Measurements from ENCODE around the gene LAMB3.

LAMB3 gene

DNA sequence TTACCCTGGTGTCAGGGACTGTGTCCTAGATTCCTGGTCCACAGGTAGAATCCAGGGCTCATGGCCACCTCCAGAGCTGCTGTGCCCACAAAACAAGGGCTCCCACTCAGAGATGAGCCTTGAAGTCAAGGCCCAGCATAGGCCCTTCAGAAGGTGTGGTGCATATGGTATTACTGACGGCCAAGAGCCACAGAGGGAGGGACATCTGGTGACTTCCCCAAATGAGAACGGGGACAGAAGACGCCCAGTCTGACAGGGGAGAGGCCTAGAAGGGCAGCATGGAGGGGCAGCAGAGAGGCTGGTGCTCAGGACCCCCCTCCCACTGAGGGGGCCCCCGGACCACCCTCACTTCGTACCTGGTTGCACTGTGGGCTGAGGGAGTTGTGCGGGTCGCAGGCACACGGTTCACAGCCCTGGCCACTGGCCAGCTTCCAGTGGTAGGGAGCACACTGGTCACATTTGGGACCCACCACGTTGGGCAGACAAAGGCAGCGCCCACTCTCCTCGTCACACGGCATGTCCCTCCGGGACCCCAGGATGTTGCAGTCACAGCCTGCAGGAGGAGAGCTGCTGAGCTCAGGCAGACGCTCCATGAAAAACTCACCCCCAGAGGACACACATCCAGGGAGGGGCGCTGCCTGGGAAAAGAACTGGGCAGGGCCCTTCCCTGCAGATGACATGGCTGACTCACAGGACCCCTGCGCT lies 25.0 kb downstream of the LAMB3 start:
- no peaks in the 10 kb centered on the region for H3K27me3 ChIP-seq (ENCODE audit: insufficient read depth, low read depth)
- H3K27ac ChIP-seq, result no peak overlapping the region
- H3K4me3 ChIP-seq (IDR thresholded peaks at IDR 0.05; ENCODE audit: insufficient read depth, low read depth, low read length), result no peak overlapping the region
- H3K4me1 ChIP-seq (ENCODE audit: low read depth, poor library complexity, severe bottlenecking), result no peaks in the 10 kb centered on the region
- no peak overlapping the region for H3K4me2 ChIP-seq
- no peaks in the 10 kb centered on the region for H3K79me2 ChIP-seq (ENCODE audit: insufficient read depth, low read depth)
- no peaks in the 10 kb centered on the region for H4K20me1 ChIP-seq (ENCODE audit: insufficient read depth)
- no peak overlapping the region for H3K9ac ChIP-seq
- peak overlapping the region; percentile 46; the same call in 1 of the 2 replicates for H2AFZ ChIP-seq (ENCODE audit: low read depth)
- no peaks in the 10 kb centered on the region for H3K36me3 ChIP-seq (ENCODE audit: insufficient read depth)
- TF ChIP-seq, protein P1, sequence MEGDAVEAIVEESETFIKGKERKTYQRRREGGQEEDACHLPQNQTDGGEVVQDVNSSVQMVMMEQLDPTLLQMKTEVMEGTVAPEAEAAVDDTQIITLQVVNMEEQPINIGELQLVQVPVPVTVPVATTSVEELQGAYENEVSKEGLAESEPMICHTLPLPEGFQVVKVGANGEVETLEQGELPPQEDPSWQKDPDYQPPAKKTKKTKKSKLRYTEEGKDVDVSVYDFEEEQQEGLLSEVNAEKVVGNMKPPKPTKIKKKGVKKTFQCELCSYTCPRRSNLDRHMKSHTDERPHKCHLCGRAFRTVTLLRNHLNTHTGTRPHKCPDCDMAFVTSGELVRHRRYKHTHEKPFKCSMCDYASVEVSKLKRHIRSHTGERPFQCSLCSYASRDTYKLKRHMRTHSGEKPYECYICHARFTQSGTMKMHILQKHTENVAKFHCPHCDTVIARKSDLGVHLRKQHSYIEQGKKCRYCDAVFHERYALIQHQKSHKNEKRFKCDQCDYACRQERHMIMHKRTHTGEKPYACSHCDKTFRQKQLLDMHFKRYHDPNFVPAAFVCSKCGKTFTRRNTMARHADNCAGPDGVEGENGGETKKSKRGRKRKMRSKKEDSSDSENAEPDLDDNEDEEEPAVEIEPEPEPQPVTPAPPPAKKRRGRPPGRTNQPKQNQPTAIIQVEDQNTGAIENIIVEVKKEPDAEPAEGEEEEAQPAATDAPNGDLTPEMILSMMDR (conservative IDR thresholded peaks at IDR 0.05; ENCODE audit: low read depth, low read length), result no peak

DNA sequence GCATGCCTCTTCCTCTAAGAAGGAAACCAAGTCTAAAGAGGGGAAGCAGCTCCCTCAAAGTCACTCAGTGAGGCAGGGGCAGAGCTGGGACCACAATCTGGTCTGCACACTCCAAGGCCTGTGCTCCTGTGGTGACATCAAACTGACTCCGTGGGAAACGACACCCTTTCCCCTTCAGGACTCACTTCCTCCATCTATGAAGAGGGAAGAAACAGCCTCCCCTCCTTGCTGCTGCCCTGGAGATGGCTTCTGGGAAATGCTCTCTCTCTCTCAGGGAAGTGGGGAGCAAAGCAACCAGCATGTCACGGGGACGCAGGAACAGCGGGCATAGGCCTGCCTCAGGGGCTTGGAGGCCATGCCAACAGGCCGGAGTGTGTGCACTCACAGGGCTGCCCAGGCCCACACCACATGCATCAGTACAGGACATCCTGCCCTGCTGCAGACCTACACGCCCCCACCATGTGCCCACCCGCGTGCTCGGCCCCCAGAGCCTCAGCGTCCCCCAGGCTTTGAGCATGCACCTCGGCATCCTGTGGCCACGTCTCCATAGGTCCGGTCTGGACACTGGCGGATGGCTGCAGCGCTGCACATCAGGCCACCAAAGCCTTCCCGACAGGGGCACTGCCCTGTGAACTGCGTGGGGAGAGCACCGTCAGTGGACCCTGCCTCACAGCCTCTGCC lies 25.7 kb downstream of the LAMB3 start:
- Histone ChIP-seq H3K4me1 (ENCODE audit: low read depth, poor library complexity, severe bottlenecking) (no peaks in the 10 kb centered on the region), H3K27me3 (ENCODE audit: insufficient read depth, low read depth) (no peaks in the 10 kb centered on the region), H3K9ac (no peak overlapping the region), H3K4me2 (no peak overlapping the region), H2AFZ (ENCODE audit: low read depth) (no peak overlapping the region), H3K79me2 (ENCODE audit: insufficient read depth, low read depth) (no peaks in the 10 kb centered on the region), H3K27ac (no peak overlapping the region), H4K20me1 (ENCODE audit: insufficient read depth) (no peaks in the 10 kb centered on the region), H3K36me3 (ENCODE audit: insufficient read depth) (no peaks in the 10 kb centered on the region), H3K4me3 (IDR thresholded peaks at IDR 0.05; ENCODE audit: insufficient read depth, low read depth, low read length) (no peak overlapping the region)
- TF ChIP-seq, protein P1 (conservative IDR thresholded peaks at IDR 0.05; ENCODE audit: low read depth, low read length), result no peak

DNA sequence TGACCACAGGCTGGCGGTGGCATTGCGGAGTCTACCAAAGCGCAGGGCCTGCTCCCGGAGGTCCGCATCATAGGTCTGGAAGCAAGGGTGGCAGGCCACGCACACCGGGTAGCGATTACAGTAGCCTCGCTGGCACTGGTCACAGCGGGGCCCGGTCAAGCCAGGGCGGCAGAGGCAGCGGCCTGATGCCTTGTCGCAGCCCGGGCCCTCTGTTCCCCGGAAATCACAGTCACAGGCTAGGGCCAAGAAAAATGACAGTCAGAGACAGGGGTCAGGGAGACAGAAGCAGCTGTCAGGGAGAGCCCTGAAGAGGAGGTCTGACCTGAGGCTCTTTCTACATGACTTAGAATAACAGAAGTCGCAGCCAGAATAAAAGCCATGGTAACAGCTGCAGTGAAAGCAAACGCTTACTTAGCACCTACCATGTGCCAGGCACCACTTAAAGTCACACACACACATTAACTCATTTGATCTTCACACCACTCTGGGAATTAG lies 26.4 kb downstream of the LAMB3 start:
- Histone ChIP-seq H3K27ac (no peak overlapping the region), H3K79me2 (ENCODE audit: insufficient read depth, low read depth) (no peaks in the 10 kb centered on the region), H3K27me3 (ENCODE audit: insufficient read depth, low read depth) (no peaks in the 10 kb centered on the region), H2AFZ (ENCODE audit: low read depth) (no peak overlapping the region), H3K4me3 (IDR thresholded peaks at IDR 0.05; ENCODE audit: insufficient read depth, low read depth, low read length) (no peak overlapping the region), H4K20me1 (ENCODE audit: insufficient read depth) (no peaks in the 10 kb centered on the region), H3K36me3 (ENCODE audit: insufficient read depth) (no peaks in the 10 kb centered on the region), H3K4me1 (ENCODE audit: low read depth, poor library complexity, severe bottlenecking) (no peaks in the 10 kb centered on the region), H3K9ac (no peak overlapping the region), H3K4me2 (no peak overlapping the region)
- TF ChIP-seq, protein P1 (conservative IDR thresholded peaks at IDR 0.05; ENCODE audit: low read depth, low read length), result no peak

DNA sequence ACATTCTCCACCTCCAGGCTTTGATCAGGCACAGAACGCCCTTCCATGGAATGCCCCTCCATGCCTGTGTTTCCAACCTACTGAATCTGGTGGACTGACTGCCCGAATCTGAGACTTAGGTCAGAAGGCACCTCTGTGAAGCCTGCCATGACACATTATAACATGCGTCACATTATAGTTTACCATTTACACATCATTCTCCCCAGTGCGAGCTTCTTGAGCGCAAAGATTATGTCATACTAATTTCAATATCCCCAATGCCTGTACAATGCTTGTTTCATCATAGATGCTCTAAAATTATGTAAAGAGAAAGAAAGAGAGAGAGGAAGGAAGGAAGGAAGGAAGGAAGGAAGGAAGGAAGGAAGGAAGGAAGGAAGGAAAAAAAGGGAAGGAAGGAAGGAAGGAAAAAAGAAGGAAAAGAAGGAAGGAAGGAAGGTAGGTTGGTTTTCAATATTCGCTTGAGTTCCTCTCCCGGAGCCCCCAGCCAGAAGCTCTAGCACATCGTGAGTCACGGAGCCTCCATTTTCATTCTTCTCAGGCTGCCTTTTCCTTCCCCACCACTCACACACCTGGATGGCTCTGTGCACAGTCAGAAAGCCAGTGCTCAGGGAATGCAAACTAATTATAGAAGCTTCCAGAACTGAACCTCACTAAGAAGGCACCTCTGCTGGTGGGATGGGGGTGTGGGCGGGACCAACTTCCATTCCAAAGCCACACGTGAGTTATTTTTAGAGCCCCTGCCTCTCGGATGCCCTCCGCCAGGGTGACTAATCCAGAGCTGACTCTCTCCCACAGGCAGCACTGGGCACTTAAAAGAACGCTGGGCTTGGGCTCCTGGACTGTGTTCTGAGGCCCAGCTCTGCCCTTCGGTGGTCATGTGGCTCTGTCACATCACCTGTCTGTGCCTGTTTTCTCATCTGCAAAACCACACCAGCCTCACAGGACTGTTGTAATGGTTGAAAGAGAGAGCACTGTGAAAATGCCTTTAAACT lies 27.4 kb downstream of the LAMB3 start:
- H3K27ac ChIP-seq, result no peak overlapping the region
- no peaks in the 10 kb centered on the region for H3K79me2 ChIP-seq (ENCODE audit: insufficient read depth, low read depth)
- H3K36me3 ChIP-seq (ENCODE audit: insufficient read depth), result no peaks in the 10 kb centered on the region
- H3K4me3 ChIP-seq (IDR thresholded peaks at IDR 0.05; ENCODE audit: insufficient read depth, low read depth, low read length), result no peak overlapping the region
- H3K9ac ChIP-seq, result no peak overlapping the region
- H4K20me1 ChIP-seq (ENCODE audit: insufficient read depth), result no peaks in the 10 kb centered on the region
- no peaks in the 10 kb centered on the region for H3K4me1 ChIP-seq (ENCODE audit: low read depth, poor library complexity, severe bottlenecking)
- TF ChIP-seq, protein P1 (conservative IDR thresholded peaks at IDR 0.05; ENCODE audit: low read depth, low read length), result no peak
- no peak overlapping the region for H3K4me2 ChIP-seq
- H2AFZ ChIP-seq (ENCODE audit: low read depth), result no peak overlapping the region
- no peaks in the 10 kb centered on the region for H3K27me3 ChIP-seq (ENCODE audit: insufficient read depth, low read depth)
